C1 segment of cervical spinal cord (tissue), 14 donors: ENCODE measurements around the gene APEH.

ENCODE experiments used
- DNase-seq, 14 donors: peaks; one replicate each; lab custom pipeline; 2025; lab: John Stamatoyannopoulos, UW

The APEH gene

DNA sequence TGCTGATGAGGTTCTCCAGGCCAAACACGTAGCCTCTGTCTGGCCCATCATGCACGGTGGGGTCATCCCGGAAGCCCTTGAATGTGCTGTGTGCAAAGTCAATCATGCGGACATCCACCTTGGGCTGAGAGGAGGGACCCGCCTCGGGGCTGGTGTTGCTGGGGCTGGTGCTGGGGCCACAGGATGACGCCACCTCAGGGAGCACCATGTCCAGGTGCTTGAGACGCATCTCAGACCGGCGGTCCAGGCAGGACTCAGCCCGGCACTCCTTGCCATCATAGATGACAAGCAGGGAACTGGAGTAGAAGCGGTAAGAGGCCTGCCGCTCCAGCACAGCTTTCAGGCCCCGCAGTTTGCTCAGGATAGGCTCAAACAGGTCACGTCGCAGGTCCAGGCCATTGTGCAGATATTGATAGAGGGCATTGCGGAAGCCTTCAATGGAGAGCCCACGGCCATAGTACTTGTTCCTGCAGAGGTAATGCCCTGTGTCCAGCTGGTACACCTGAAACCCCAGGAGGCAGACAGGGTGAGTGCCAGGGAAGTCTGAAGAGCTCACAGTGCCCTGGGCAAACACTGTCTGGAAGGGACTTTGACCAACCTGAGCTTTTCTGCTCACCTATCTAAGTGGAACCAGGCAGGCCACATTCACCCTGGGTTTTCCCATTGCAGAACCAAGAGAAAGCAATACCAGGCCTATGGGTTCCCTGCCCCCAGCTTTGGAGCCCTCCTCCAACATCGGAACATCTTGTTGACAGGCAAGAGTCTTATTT is 53.2 kb downstream of the APEH start:
- no peak for DNase-seq

GRCh38 chr3:49727924-49728361 is 53.8 kb downstream of the APEH start:
- no peak for DNase-seq

GRCh38 chr3:49729966-49730609 is 55.9 kb downstream of the APEH start:
- no peak for DNase-seq

GRCh38 chr3:49732597-49732996 is 58.4 kb downstream of the APEH start:
- no peak for DNase-seq

- DNase-seq: no peak
Measured at GRCh38 chr3:49733551-49733950, 59.4 kb downstream of the APEH start.
